ENCODE results near the gene SLC16A3. TPM values are rescaled to one million over a fixed set of nuclear protein-coding genes. Genes with fewer than 3 reads are reported as not detected.

The SLC16A3 gene
- total RNA-seq, 1 donor from 2014 or later = 18.1 TPM

DNA sequence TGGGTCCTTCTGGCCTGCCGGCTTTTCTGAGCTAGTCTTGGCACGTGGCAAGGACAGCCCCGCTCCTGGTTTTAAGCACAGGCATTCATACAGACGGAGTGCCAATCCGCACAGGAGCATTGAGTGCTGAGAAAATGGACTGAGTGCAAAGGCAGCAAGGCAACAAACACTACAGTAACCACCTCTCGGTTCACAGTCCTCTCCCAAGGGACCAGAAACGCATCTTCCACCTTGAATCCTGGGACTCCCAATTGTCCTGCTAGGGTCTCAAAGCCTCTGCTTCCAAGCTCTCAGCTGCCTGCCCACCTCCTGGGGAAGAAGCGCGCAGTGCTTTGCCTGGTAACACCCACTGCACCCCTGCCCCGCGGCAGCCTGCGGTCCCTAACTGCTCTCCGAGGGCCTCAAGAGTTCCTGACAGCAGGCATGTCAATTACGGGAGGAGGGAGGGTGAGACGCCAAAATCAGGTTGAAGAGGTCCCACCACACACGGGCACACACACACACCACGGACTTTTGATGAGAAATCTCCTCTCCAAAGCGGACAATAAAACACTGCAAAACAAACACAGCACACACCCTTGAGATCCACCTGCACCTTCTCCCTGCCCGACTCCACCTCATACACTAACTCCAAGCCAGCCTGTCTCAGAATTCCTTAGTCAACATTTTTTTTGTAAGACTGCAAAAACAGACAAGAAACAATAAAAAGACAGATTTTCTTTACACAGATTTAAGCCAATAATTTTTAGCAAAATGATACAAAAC lies 15.0 kb downstream of the SLC16A3 start:
- Mint-ChIP-seq H3K27me3 (ENCODE audit: unreplicated experiment) (no peaks in the 10 kb centered on the region), H3K4me3 (ENCODE audit: unreplicated experiment) (no peak overlapping the region), H3K4me1 (ENCODE audit: unreplicated experiment) (peaks cover 62% of the 10 kb centered on the region), H3K27ac (ENCODE audit: unreplicated experiment) (peak overlapping the region; percentile 4), H3K9me3 (ENCODE audit: unreplicated experiment) (no peaks in the 10 kb centered on the region), H3K36me3 (ENCODE audit: unreplicated experiment) (peaks cover 40% of the 10 kb centered on the region)
- TF ChIP-seq, protein P1, sequence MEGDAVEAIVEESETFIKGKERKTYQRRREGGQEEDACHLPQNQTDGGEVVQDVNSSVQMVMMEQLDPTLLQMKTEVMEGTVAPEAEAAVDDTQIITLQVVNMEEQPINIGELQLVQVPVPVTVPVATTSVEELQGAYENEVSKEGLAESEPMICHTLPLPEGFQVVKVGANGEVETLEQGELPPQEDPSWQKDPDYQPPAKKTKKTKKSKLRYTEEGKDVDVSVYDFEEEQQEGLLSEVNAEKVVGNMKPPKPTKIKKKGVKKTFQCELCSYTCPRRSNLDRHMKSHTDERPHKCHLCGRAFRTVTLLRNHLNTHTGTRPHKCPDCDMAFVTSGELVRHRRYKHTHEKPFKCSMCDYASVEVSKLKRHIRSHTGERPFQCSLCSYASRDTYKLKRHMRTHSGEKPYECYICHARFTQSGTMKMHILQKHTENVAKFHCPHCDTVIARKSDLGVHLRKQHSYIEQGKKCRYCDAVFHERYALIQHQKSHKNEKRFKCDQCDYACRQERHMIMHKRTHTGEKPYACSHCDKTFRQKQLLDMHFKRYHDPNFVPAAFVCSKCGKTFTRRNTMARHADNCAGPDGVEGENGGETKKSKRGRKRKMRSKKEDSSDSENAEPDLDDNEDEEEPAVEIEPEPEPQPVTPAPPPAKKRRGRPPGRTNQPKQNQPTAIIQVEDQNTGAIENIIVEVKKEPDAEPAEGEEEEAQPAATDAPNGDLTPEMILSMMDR (IDR thresholded peaks at IDR 0.05) = no peak
- DNase-seq (ENCODE audit: extremely low spot score, unreplicated experiment) = no peak

DNA sequence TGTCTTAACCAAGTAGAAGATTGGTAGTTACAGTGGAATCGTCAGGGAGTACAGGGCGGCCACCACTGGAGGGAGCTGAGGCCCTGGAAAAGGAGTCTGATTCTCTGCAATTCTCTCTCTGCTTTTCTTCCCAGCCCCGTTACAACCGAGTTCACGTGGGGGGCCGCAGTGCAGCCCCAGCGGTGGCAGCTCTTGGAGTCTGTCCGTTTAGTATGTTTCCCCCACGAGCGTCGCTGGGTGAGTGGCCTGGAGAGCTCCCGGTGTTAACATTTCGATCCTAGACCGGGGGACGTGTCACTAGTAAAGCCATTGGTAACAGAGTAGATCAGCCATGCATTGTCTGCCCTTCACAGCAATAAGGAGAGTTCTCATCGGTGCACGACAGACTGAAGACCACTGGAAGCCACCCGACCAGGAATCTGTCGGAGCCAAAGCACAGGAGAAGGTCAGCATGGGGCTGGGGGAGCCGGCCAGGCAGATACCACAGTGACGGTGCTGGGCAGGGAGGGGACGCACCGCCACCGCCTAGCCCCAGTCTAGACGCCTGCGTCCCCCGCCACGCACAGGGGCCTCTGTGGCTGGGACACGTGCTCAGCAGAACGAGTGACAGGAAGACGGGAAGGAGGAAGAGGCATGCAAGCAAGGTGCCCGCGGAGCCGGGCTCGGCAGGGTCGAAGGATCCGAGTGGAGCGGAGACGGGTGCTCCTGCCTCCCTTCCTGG lies 15.7 kb downstream of the SLC16A3 start:
- peaks cover 40% of the 10 kb centered on the region for H3K36me3 Mint-ChIP-seq (ENCODE audit: unreplicated experiment)
- DNase-seq (ENCODE audit: extremely low spot score, unreplicated experiment) = no peak
- peaks cover 56% of the 10 kb centered on the region for H3K4me1 Mint-ChIP-seq (ENCODE audit: unreplicated experiment)
- H3K9me3 Mint-ChIP-seq (ENCODE audit: unreplicated experiment) = no peaks in the 10 kb centered on the region
- H3K27ac Mint-ChIP-seq (ENCODE audit: unreplicated experiment) = peak overlapping the region; percentile 4
- no peak overlapping the region for H3K4me3 Mint-ChIP-seq (ENCODE audit: unreplicated experiment)
- TF ChIP-seq, protein P1 (IDR thresholded peaks at IDR 0.05) = peak; percentile 61
- no peaks in the 10 kb centered on the region for H3K27me3 Mint-ChIP-seq (ENCODE audit: unreplicated experiment)

GRCh38 chr17:82245134-82246039 lies 16.5 kb downstream of the SLC16A3 start:
- Mint-ChIP-seq H3K27ac (ENCODE audit: unreplicated experiment) (no peak overlapping the region), H3K27me3 (ENCODE audit: unreplicated experiment) (no peaks in the 10 kb centered on the region)

GRCh38 chr17:82246040-82246364 lies 17.2 kb downstream of the SLC16A3 start:
- Mint-ChIP-seq H3K9me3 (ENCODE audit: unreplicated experiment) (no peaks in the 10 kb centered on the region), H3K4me3 (ENCODE audit: unreplicated experiment) (no peak overlapping the region), H3K27ac (ENCODE audit: unreplicated experiment) (peak overlapping the region; percentile 81), H3K27me3 (ENCODE audit: unreplicated experiment) (no peaks in the 10 kb centered on the region), H3K4me1 (ENCODE audit: unreplicated experiment) (peaks cover 43% of the 10 kb centered on the region), H3K36me3 (ENCODE audit: unreplicated experiment) (peaks cover 42% of the 10 kb centered on the region)
- TF ChIP-seq, protein P1 (IDR thresholded peaks at IDR 0.05) = no peak
- DNase-seq (ENCODE audit: extremely low spot score, unreplicated experiment) = no peak

More at GRCh38 chr17:82245134-82246039, 16.5 kb downstream of the SLC16A3 start:
- Mint-ChIP-seq H3K36me3 (ENCODE audit: unreplicated experiment) (peaks cover 41% of the 10 kb centered on the region), H3K4me3 (ENCODE audit: unreplicated experiment) (no peak overlapping the region), H3K4me1 (ENCODE audit: unreplicated experiment) (peaks cover 49% of the 10 kb centered on the region), H3K9me3 (ENCODE audit: unreplicated experiment) (no peaks in the 10 kb centered on the region)
- DNase-seq (ENCODE audit: extremely low spot score, unreplicated experiment) = no peak
- TF ChIP-seq, protein P1 (IDR thresholded peaks at IDR 0.05) = no peak

Data from osteocyte (in vitro differentiated cells).